ENCODE results near the gene PRDM2.

The PRDM2 gene

GRCh38 chr1:13766592-13767564, 66.9 kb downstream of the PRDM2 start:
- no peak for DNase-seq

- DNase-seq, result no peak
These were observed 69.2 kb downstream of the PRDM2 start for GRCh38 chr1:13769212-13769611.

- no peak for DNase-seq
These were observed 69.8 kb downstream of the PRDM2 start for GRCh38 chr1:13769830-13770229.

DNA sequence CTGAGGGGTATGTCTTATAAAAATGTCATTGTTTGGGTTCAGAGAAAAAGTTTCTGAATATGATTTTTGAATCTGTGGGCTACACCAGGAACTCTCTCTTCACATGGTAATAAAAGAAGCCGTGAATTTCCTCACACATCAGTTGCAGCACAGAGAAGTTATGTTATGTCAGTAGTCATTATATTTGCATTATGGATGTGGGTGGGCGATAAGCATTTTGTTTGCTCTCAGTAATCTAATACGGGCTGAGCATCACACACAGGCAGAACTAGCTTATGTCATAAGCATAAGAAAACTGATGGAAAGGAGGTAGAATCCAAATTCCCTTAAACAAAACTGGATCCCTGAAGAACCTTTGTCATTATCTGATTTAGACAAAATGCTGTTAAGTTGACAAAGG, 70.8 kb downstream of the PRDM2 start:
- DNase-seq, result no peak

DNA sequence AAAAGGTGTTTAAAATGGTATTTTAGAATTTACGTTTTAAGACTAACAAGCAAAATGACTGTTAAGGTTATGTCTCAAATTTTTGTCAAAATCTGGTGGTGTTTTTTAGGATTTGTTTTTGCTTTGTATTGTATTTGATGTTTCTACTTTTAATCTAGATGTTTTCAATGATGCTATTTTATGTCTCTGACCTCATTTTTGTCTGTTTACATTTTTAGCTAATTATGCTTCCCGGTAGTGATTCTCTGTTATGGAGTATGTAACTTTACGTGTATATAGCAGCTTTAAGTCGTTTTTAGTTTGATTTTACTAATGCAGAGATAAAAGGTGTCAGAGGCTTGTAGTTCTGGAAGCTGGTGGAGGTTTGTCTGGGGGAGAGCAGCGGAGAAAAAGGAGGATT, 71.8 kb downstream of the PRDM2 start:
- no peak for DNase-seq

DNA sequence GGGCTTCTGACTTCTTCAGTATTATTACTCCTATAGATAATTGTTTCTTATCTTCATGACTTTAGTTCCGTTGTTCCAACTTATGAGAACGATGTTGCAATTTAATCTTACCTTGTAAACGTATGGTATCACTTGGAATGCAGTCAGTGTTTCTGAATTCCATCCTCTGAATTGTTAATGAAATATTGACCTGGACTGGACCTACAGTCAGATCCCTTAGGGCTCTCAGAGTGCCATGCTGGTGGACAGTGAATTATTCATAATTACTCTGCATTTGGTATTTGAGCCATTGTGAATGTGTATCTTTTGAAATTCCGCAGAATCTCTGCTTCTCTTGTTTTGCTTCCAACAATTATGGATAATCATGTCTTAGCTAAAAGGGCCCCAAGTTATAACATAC, 72.3 kb downstream of the PRDM2 start:
- no peak for DNase-seq

DNA sequence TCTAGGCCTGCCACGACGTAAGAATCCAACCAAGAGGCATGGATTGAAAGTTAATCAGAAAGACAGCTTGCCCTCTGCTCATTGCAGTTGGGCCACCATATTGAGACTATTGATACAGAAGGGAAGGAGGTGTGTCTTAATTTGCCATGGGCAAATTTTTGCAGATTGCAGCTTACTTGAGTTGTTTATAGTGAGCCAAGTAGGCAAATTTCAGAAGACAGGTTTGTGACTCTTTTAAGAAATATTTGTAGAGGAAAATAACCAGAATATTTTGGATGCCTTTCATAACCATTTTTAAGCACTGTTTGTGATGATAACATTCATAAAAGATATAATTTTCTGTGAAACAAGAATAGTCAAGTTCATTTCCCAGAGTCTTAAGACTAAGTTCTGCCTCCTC, 74.1 kb downstream of the PRDM2 start:
- no peak for DNase-seq

- no peak for DNase-seq
These were observed 75.5 kb downstream of the PRDM2 start for GRCh38 chr1:13775459-13775858.

GRCh38 chr1:13775916-13776315, 75.9 kb downstream of the PRDM2 start:
- no peak for DNase-seq

GRCh38 chr1:13778431-13778830, 78.4 kb downstream of the PRDM2 start:
- DNase-seq, result no peak

DNA sequence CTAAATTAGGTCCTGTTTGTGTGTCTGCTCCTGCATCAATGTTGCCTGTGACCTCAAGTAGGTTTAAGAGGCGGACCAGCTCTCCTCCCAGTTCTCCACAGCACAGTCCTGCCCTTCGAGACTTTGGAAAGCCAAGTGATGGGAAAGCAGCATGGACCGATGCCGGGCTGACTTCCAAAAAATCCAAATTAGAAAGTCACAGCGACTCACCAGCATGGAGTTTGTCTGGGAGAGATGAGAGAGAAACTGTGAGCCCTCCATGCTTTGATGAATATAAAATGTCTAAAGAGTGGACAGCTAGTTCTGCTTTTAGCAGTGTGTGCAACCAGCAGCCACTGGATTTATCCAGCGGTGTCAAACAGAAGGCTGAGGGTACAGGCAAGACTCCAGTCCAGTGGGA, 79.9 kb downstream of the PRDM2 start:
- no peak for DNase-seq

DNA sequence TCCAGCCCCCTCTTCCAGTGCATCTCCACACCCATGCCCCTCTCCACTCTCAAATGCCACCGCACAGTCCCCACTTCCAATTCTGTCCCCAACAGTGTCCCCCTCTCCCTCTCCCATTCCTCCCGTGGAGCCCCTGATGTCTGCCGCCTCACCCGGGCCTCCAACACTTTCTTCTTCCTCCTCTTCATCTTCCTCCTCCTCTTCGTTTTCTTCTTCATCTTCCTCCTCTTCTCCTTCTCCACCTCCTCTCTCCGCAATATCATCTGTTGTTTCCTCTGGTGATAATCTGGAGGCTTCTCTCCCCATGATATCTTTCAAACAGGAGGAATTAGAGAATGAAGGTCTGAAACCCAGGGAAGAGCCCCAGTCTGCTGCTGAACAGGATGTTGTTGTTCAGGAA, 80.8 kb downstream of the PRDM2 start:
- DNase-seq, result no peak

DNA sequence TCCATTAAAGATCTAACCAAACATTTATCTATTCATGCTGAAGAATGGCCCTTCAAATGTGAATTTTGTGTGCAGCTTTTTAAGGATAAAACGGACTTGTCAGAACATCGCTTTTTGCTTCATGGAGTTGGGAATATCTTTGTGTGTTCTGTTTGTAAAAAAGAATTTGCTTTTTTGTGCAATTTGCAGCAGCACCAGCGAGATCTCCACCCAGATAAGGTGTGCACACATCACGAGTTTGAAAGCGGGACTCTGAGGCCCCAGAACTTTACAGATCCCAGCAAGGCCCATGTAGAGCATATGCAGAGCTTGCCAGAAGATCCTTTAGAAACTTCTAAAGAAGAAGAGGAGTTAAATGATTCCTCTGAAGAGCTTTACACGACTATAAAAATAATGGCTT, 81.2 kb downstream of the PRDM2 start:
- no peak for DNase-seq

- DNase-seq, result no peak
These were observed 82.1 kb downstream of the PRDM2 start for GRCh38 chr1:13781907-13782633.

- DNase-seq, result no peak
These were observed 82.8 kb downstream of the PRDM2 start for GRCh38 chr1:13782634-13783360.

GRCh38 chr1:13783551-13783950, 83.6 kb downstream of the PRDM2 start:
- no peak for DNase-seq

DNA sequence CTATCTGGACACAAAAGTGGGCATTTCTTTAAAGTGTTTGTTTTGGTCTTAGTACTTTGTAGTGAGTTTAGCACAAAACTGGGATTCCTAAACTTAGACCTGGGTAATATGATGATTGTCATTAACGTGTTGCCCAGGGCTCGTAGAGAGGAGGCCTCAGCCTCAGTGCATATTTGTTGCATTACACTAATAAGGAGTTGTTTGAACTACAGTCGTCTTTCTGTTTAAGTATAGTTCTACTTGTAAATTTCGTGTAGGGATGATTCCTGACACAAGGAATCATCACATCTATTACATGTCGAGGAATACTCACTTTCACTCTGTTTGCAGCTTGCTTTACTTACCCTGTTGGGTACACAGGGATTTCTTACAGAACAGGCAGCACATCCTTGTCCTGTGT, 85.0 kb downstream of the PRDM2 start:
- DNase-seq, result no peak

GRCh38 chr1:13786541-13786940, 86.6 kb downstream of the PRDM2 start:
- no peak for DNase-seq

DNA sequence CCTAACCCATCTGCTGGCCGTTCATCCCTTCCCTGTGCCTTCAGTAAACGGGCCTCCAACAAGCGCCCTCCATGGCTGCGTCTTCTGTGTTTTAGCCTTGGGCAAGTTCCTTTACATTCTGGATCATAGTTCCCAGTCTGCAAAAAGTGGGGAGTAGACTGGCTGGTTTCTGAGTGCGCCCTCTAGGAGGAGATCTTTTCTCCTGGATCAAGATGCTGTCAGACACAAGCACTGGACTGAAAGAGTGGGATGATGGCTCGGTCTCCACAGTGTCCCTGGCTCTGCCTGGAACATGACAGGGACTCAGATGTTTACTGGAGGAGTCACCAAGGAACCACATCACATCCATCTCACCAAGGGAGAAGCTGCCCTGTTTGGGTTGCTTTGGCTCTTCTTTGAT, 88.8 kb downstream of the PRDM2 start:
- no peak for DNase-seq

GRCh38 chr1:13790290-13791030, 90.5 kb downstream of the PRDM2 start:
- no peak for DNase-seq

GRCh38 chr1:13792419-13792818, 92.4 kb downstream of the PRDM2 start:
- no peak for DNase-seq

DNA sequence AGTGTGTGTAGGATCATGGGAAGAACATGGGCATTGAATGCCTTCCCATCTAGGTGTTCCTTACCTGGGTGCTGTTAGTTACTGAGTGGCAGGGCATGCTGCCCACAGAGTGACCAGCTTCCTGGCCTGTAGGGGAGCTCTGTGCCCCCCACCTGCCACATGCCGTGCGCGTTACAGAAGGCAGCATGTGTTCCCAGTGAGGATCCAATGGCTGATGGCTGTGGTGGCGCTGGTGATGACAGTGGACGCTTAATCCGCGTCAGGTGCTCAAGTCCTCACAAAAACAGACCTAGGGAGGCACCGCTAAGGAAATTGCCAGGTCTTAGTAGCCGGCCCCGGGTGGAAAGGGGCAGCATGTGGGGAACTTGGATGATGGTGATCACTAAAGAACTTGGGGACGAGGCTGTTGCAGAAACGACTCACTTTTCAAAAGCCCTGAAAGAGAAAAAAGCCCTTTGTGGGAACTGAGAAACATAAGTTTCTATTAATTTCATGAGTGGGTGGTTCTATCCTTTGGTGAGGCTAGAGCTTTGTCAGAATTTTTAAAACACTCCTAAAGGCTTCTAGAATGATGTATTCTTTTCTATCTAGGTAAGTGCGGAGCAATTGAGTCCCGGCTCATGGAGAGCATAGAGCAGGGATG, 93.2 kb downstream of the PRDM2 start:
- no peak for DNase-seq

Data from COR-L47 (cell line).